SK-N-MC (cell line): ENCODE data around the gene TMC1.
A peak's percentile ranks its signal among the peaks of the same experiment; 100 is the strongest.

Experiments used
- DNase-seq: peaks from one replicate; pipeline ENCODE4 v3.0.0-alpha.2; 2011; ENCODE audit warnings: low read depth, low spot score
- H3K27ac ChIP-seq: fragments of 200-600 bp; sonication (generic); 2 replicates; pipeline ENCODE4 v1.5.1; 2016; ENCODE audit warnings: mixed run types
- H3K36me3 ChIP-seq: fragments of 200-600 bp; sonication (generic); 2 replicates; pipeline ENCODE4 v1.6.1; 2017; ENCODE audit warnings: antibody characterized with exemption, low read length, mixed read lengths; ENCODE audit not compliant: insufficient read depth
- H3K4me3 ChIP-seq: fragments of 200-600 bp; sonication (generic); 2 replicates; pipeline ENCODE4 v1.5.1; 2016
- H3K9ac ChIP-seq: fragments of 200-600 bp; sonication (generic); 2 replicates; pipeline ENCODE4 v1.8.0; 2017; ENCODE audit warnings: mixed run types, mixed read lengths; ENCODE audit not compliant: insufficient read length
- H3K9me3 ChIP-seq: fragments of 200-600 bp; sonication (generic); 2 replicates; pipeline ENCODE4 v1.6.1; 2017; ENCODE audit warnings: low read depth, mild to moderate bottlenecking, antibody characterized with exemption, low read length, moderate library complexity, mixed read lengths
- EZH2 ChIP-seq: fragments of 200-600 bp; sonication (generic); IDR thresholded peaks from one replicate; pipeline ENCODE4 v1.6.1; 2017; ENCODE audit warnings: antibody characterized with exemption
- FOXP2 ChIP-seq: optimal IDR thresholded peaks from 2 replicates; pipeline ENCODE3; 2011; ENCODE audit warnings: mild to moderate bottlenecking, moderate library complexity; ENCODE audit not compliant: insufficient read depth; ENCODE audit errors: extremely low read length, control extremely low read depth
- POLR2AphosphoS5 ChIP-seq: IDR thresholded peaks from 2 replicates; pipeline ENCODE4 v1.6.1; 2012; ENCODE audit warnings: mild to moderate bottlenecking, low read depth, low read length, borderline replicate concordance

The TMC1 gene

DNA sequence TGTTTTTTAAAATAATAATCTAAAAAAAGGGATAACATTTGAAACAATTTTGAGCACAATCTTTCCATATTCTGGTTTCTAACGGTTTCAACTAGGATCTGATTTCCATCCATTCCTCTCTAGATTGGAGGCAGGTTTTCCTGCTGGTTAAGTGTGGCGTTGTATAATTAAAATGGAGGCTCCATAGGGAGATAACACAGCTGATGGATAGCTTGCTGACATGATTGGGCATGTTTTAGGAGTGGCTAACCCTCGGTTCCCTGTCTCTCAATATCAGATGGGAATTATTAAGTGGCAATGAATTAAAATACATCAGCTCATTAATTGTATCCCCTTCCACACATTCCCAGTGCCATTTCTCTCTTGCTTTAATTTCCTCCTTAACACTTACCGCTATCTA lies 222.4 kb downstream of the TMC1 start:
- no peak for DNase-seq
- TF ChIP-seq POLR2AphosphoS5 (no peak), FOXP2 (no peak), EZH2 (no peak)
- H3K9ac ChIP-seq: no peak overlapping the region
- H3K27ac ChIP-seq: no peak overlapping the region
- no peak overlapping the region for H3K4me3 ChIP-seq
- H3K9me3 ChIP-seq: no peaks in the 10 kb centered on the region
- H3K36me3 ChIP-seq: no peaks in the 10 kb centered on the region

GRCh38 chr9:72749276-72749675 lies 227.9 kb downstream of the TMC1 start:
- Histone ChIP-seq H3K36me3 (no peaks in the 10 kb centered on the region), H3K27ac (no peak overlapping the region), H3K4me3 (no peak overlapping the region), H3K9ac (no peak overlapping the region), H3K9me3 (no peaks in the 10 kb centered on the region)
- no peak for DNase-seq
- TF ChIP-seq POLR2AphosphoS5: no peak
- TF ChIP-seq FOXP2: no peak
- no peak for TF ChIP-seq EZH2

- Histone ChIP-seq H3K36me3 (no peaks in the 10 kb centered on the region), H3K27ac (no peak overlapping the region), H3K9me3 (no peaks in the 10 kb centered on the region), H3K4me3 (no peak overlapping the region), H3K9ac (no peak overlapping the region)
- TF ChIP-seq POLR2AphosphoS5: no peak
- DNase-seq: no peak
Observed at GRCh38 chr9:72751541-72751940, 230.1 kb downstream of the TMC1 start.

- TF ChIP-seq FOXP2 (no peak), POLR2AphosphoS5 (no peak), EZH2 (no peak)
- Histone ChIP-seq H3K9me3 (no peaks in the 10 kb centered on the region), H3K9ac (no peak overlapping the region), H3K36me3 (no peaks in the 10 kb centered on the region), H3K27ac (no peak overlapping the region), H3K4me3 (no peak overlapping the region)
- no peak for DNase-seq
Observed at GRCh38 chr9:72753266-72753893, 232.0 kb downstream of the TMC1 start.

DNA sequence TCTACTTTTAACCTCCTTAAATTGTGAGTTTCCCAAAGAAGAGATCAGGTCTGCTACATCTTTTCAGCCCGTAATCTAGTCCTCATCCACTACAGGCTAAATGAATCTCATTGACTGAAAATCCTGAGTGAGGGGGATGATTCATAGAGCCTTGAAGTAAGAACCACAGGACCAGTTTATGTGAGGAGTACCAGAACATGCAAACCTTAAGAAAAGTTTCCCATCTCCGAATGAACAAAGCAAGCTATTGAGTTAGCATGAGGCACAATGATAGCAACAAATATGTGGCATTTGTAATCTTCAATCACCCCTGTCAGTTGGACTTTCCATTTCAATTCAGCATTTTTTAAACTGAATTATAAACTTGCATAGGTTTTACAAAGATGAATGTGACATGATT lies 234.4 kb downstream of the TMC1 start:
- no peak for DNase-seq
- Histone ChIP-seq H3K9me3 (no peaks in the 10 kb centered on the region), H3K36me3 (no peaks in the 10 kb centered on the region), H3K4me3 (no peak overlapping the region), H3K9ac (no peak overlapping the region), H3K27ac (no peak overlapping the region)
- TF ChIP-seq POLR2AphosphoS5 (no peak), FOXP2 (no peak), EZH2 (no peak)

GRCh38 chr9:72758944-72759343 lies 237.5 kb downstream of the TMC1 start:
- Histone ChIP-seq H3K27ac (no peak overlapping the region), H3K9me3 (no peaks in the 10 kb centered on the region), H3K36me3 (no peaks in the 10 kb centered on the region), H3K4me3 (no peak overlapping the region), H3K9ac (no peak overlapping the region)
- TF ChIP-seq FOXP2 (no peak), POLR2AphosphoS5 (no peak)
- no peak for DNase-seq

DNA sequence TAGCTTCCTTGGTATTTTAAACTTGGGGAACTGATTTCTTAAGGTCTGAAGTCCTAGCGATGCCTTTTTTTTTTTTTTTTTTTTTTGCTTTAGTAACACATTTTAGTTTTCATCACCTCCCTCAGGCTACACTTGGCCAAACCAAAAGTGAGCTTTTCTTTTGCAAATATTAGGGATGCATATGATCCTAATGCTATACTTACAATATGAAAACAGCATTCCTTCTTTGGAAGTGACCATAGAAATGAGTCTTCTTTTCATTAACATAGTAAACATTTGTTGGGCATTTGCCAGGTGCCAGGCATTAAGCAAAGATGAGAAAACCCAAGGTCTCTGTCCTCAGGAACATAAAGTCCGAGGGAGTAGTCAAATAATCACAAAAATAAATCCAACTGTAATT lies 241.6 kb downstream of the TMC1 start:
- DNase-seq: no peak
- Histone ChIP-seq H3K4me3 (no peak overlapping the region), H3K27ac (no peak overlapping the region), H3K36me3 (no peaks in the 10 kb centered on the region), H3K9me3 (no peaks in the 10 kb centered on the region), H3K9ac (no peak overlapping the region)
- no peak for TF ChIP-seq EZH2
- no peak for TF ChIP-seq POLR2AphosphoS5
- no peak for TF ChIP-seq FOXP2

GRCh38 chr9:72769546-72769945 lies 248.1 kb downstream of the TMC1 start:
- H3K9me3 ChIP-seq: no peaks in the 10 kb centered on the region
- H3K9ac ChIP-seq: no peak overlapping the region
- H3K27ac ChIP-seq: no peak overlapping the region
- H3K36me3 ChIP-seq: no peaks in the 10 kb centered on the region
- TF ChIP-seq POLR2AphosphoS5: no peak
- TF ChIP-seq FOXP2: no peak
- no peak for DNase-seq
- H3K4me3 ChIP-seq: no peak overlapping the region

DNA sequence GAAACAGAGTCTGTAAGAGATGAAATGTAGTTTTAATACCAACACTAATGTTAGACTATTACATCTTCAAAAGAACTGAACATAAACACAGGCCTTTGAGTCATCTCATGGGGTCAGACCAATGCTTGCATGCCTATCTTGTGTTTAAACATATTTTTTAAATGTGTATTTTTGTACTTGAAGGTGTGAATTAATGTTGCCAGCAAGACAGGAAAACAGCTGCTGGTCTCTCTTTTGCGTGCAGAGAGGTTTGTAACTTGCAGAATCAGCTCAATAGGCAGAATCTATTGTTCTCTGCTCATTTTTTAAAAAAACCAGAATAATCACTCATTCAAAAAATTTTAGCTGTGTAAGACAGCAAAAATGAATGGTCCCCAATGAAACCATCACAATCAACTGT lies 251.3 kb downstream of the TMC1 start:
- H3K27ac ChIP-seq: no peak overlapping the region
- H3K9ac ChIP-seq: no peak overlapping the region
- H3K9me3 ChIP-seq: no peaks in the 10 kb centered on the region
- no peak for DNase-seq
- no peak overlapping the region for H3K4me3 ChIP-seq
- no peaks in the 10 kb centered on the region for H3K36me3 ChIP-seq
- TF ChIP-seq EZH2: no peak
- no peak for TF ChIP-seq FOXP2

- no peak overlapping the region for H3K9ac ChIP-seq
- H3K9me3 ChIP-seq: no peaks in the 10 kb centered on the region
- no peak for DNase-seq
- H3K36me3 ChIP-seq: no peaks in the 10 kb centered on the region
- H3K4me3 ChIP-seq: no peak overlapping the region
- no peak for TF ChIP-seq POLR2AphosphoS5
- no peak for TF ChIP-seq FOXP2
- TF ChIP-seq EZH2: no peak
- peak overlapping the region; percentile 51; the same call in 1 of the 2 replicates for H3K27ac ChIP-seq
Observed at GRCh38 chr9:72773570-72773969, 252.2 kb downstream of the TMC1 start.
